H1 (cell line): ENCODE results near the gene CSGALNACT2. TPM values are rescaled to one million over a fixed set of nuclear protein-coding genes. Genes with fewer than 3 reads are reported as not detected.

Experiments used
- CTCF ChIA-PET: fragments of 300-600 bp; sonication (Branson Sonifier 250); formaldehyde crosslinking; loops from one replicate; lab custom pipeline; 2021; ENCODE audit not compliant: partially characterized antibody; lab: Charles Lee
- POLR2A ChIA-PET: fragments of 300-600 bp; sonication (Branson Sonifier 250); formaldehyde crosslinking; loops from one replicate; lab custom pipeline; 2021; ENCODE audit warnings: inconsistent platforms; ENCODE audit not compliant: partially characterized antibody; lab: Charles Lee
- DNase-seq, 2 experiments: peaks; one replicate each; pipeline versions ENCODE4 v3.0.0 to v3.0.0-alpha.2; 2010 to 2022; ENCODE audit warnings: low spot score in 2 of 2, low read depth in 1 of 2, mixed read lengths in 1 of 2
- FAIRE-seq: peaks from 2 replicates; lab custom pipeline; 2011; peaks lifted over from hg19 to GRCh38; lab: Jason Lieb, UNC
- H2AFZ ChIP-seq: 2 replicates; pipeline ENCODE4 v1.8.1; 2012; ENCODE audit warnings: low read length, inconsistent platforms
- H2AK5ac ChIP-seq: 2 replicates; pipeline ENCODE4 v1.6.1; 2013; ENCODE audit warnings: low read depth, low read length
- H2BK120ac ChIP-seq: replicated peaks from 2 replicates; pipeline ENCODE3; 2013; ENCODE audit warnings: low read depth, low read length, inconsistent platforms
- H2BK12ac ChIP-seq: 2 replicates; pipeline ENCODE4 v1.6.1; 2013; ENCODE audit warnings: low read depth, low read length
- H2BK15ac ChIP-seq: 2 replicates; pipeline ENCODE4 v1.6.1; 2013; ENCODE audit warnings: low read length
- H2BK20ac ChIP-seq: 2 replicates; pipeline ENCODE4 v1.6.1; 2013; ENCODE audit warnings: low read length
- H2BK5ac ChIP-seq: 2 replicates; pipeline ENCODE4 v1.6.1; 2013; ENCODE audit warnings: low read depth, low read length
- H3K14ac ChIP-seq: 2 replicates; pipeline ENCODE4 v1.6.1; 2013; ENCODE audit warnings: inconsistent platforms; ENCODE audit not compliant: insufficient read length
- H3K18ac ChIP-seq: 2 replicates; pipeline ENCODE4 v1.6.1; 2013; ENCODE audit warnings: low read length; ENCODE audit errors: extremely low read depth
- H3K23ac ChIP-seq: 2 replicates; pipeline ENCODE4 v1.6.1; 2013; ENCODE audit warnings: inconsistent platforms; ENCODE audit not compliant: insufficient read length
- H3K23me2 ChIP-seq: 2 replicates; pipeline ENCODE4 v1.6.1; 2013; ENCODE audit warnings: low read depth, low read length
- H3K27ac ChIP-seq: 2 replicates; pipeline ENCODE4 v1.6.1; 2011; ENCODE audit warnings: low read depth, low read length, inconsistent platforms
- H3K27me3 ChIP-seq, 4 experiments: replicated peaks in 1 of 4; 1 replicate in 1 of 4; 2 replicates in 3 of 4; pipeline versions ENCODE4 v1.6.1 to v1.8.1; 2011 to 2013; ENCODE audit warnings: low read length in 3 of 4, mild to moderate bottlenecking in 3 of 4, inconsistent platforms in 2 of 4, mixed read lengths in 2 of 4, moderate library complexity in 1 of 4; ENCODE audit not compliant: control insufficient read depth in 3 of 4, insufficient read depth in 3 of 4; ENCODE audit errors: extremely low read depth in 1 of 4
- H3K36me3 ChIP-seq, 4 experiments: 2 replicates each; pipeline versions ENCODE4 v1.6.1 to v1.8.1; 2011 to 2013; ENCODE audit warnings: mild to moderate bottlenecking in 4 of 4, low read length in 3 of 4, moderate library complexity in 2 of 4, control low read depth in 1 of 4, inconsistent platforms in 1 of 4; ENCODE audit not compliant: insufficient read depth in 4 of 4, control insufficient read depth in 2 of 4
- H3K4ac ChIP-seq: replicated peaks from 2 replicates; pipeline ENCODE3; 2013; ENCODE audit warnings: low read length, low read depth, mixed read lengths, inconsistent platforms; ENCODE audit not compliant: insufficient read length
- H3K4me1 ChIP-seq, 4 experiments: replicated peaks in 1 of 4; 1 replicate in 1 of 4; 2 replicates in 3 of 4; pipeline versions ENCODE4 v1.6.1 to v1.8.1; 2011 to 2013; ENCODE audit warnings: low read length in 3 of 4, inconsistent platforms in 2 of 4, mixed read lengths in 1 of 4; ENCODE audit not compliant: insufficient read depth in 4 of 4, control insufficient read depth in 3 of 4
- H3K4me2 ChIP-seq, 2 experiments: 2 replicates each; pipeline versions ENCODE4 v1.6.1 to v1.8.1; 2011 to 2013; ENCODE audit warnings: low read depth in 2 of 2, low read length in 2 of 2, control low read depth in 1 of 2, inconsistent platforms in 1 of 2, mild to moderate bottlenecking in 1 of 2; ENCODE audit not compliant: insufficient read depth in 1 of 2
- H3K4me3 ChIP-seq, 4 experiments: fragments of 200-600, 300-600 bp in 1 of 4; sonication (generic), shearing (Covaris generic), sonication (Bioruptor Twin) in 1 of 4; 2 replicates each; pipeline versions ENCODE4 v1.5.1 to v1.8.1; 2011 to 2016; ENCODE audit warnings: low read length in 4 of 4, low read depth in 3 of 4, control low read depth in 2 of 4, inconsistent platforms in 2 of 4, mild to moderate bottlenecking in 2 of 4, mixed read lengths in 1 of 4, moderate library complexity in 1 of 4; ENCODE audit not compliant: insufficient read depth in 2 of 4; ENCODE audit errors: extremely low read depth in 1 of 4
- H3K56ac ChIP-seq: replicated peaks from 2 replicates; pipeline ENCODE3; 2013; ENCODE audit warnings: low read depth, mild to moderate bottlenecking, mixed read lengths, low read length, inconsistent platforms; ENCODE audit not compliant: insufficient read length
- H3K79me1 ChIP-seq: 2 replicates; pipeline ENCODE4 v1.6.1; 2013; ENCODE audit warnings: low read depth, low read length, control low read depth
- H3K79me2 ChIP-seq, 2 experiments: 2 replicates each; pipeline versions ENCODE4 v1.6.1 to v1.8.1; 2012 to 2013; ENCODE audit warnings: low read length in 2 of 2, mild to moderate bottlenecking in 2 of 2, inconsistent platforms in 1 of 2; ENCODE audit not compliant: insufficient read depth in 2 of 2, control insufficient read depth in 1 of 2
- H3K9ac ChIP-seq, 4 experiments: replicated peaks in 1 of 4; 1 replicate in 1 of 4; 2 replicates in 3 of 4; pipeline versions ENCODE4 v1.6.1 to v1.8.1; 2011 to 2013; ENCODE audit warnings: low read depth in 3 of 4, low read length in 3 of 4, control low read depth in 2 of 4, mild to moderate bottlenecking in 2 of 4, moderate library complexity in 2 of 4, inconsistent platforms in 1 of 4; ENCODE audit errors: extremely low read depth in 1 of 4
- H3K9me3 ChIP-seq, 2 experiments: 2 replicates each; pipeline versions ENCODE4 v1.6.1 to v1.8.1; 2012 to 2013; ENCODE audit warnings: mild to moderate bottlenecking in 2 of 2, moderate library complexity in 2 of 2, control low read depth in 1 of 2, inconsistent platforms in 1 of 2, low read depth in 1 of 2, low read length in 1 of 2, mixed read lengths in 1 of 2; ENCODE audit not compliant: insufficient read depth in 2 of 2
- H4K20me1 ChIP-seq, 2 experiments: replicated peaks in 1 of 2; 2 replicates each; pipeline versions ENCODE3 to v1.8.1; 2011 to 2013; ENCODE audit warnings: inconsistent platforms in 2 of 2, low read length in 2 of 2, mild to moderate bottlenecking in 1 of 2; ENCODE audit not compliant: insufficient read depth in 2 of 2, control insufficient read depth in 1 of 2
- H4K5ac ChIP-seq: 2 replicates; pipeline ENCODE4 v1.6.1; 2013; ENCODE audit warnings: low read length, low read depth, mixed read lengths, inconsistent platforms; ENCODE audit not compliant: insufficient read length
- H4K8ac ChIP-seq: 2 replicates; pipeline ENCODE4 v1.8.0; 2013; ENCODE audit warnings: mild to moderate bottlenecking, moderate library complexity, low read length, inconsistent platforms; ENCODE audit not compliant: insufficient read depth; ENCODE audit errors: extremely low read depth
- H4K91ac ChIP-seq: replicated peaks from 2 replicates; pipeline ENCODE3; 2013; ENCODE audit warnings: low read length, mixed read lengths, inconsistent platforms; ENCODE audit not compliant: insufficient read length
- FOSL1 ChIP-seq: IDR thresholded peaks from 2 replicates; pipeline ENCODE4 v1.6.1; 2011; ENCODE audit warnings: mild to moderate bottlenecking, low read depth, low read length, moderate library complexity; ENCODE audit not compliant: insufficient read depth
- RAD21 ChIP-seq, 2 experiments: IDR thresholded peaks in 1 of 2; conservative IDR thresholded peaks in 1 of 2; 2 replicates each; pipeline ENCODE4 v1.6.1; 2011; ENCODE audit warnings: low read depth in 2 of 2, low read length in 2 of 2, improper control_type of control experiment in 1 of 2, inconsistent platforms in 1 of 2, mild to moderate bottlenecking in 1 of 2, moderate library complexity in 1 of 2
- RXRA ChIP-seq: IDR thresholded peaks from 2 replicates; pipeline ENCODE4 v1.6.1; 2011; ENCODE audit warnings: low read depth, mild to moderate bottlenecking, low read length, moderate library complexity; ENCODE audit not compliant: insufficient read depth
- WGBS, 2 experiments: shearing (Covaris generic) in 1 of 2; methylation state at CpG; one replicate each; pipeline versions ENCODE4 v1.1.6 to v1.1.7; 2013 to 2015; ENCODE audit warnings: low lambda C conversion rate in 2 of 2, mixed read lengths in 2 of 2, inconsistent platforms in 1 of 2, low coverage in 1 of 2, missing lambda C conversion rate in 1 of 2; ENCODE audit not compliant: insufficient replicate concordance in 2 of 2, insufficient coverage in 1 of 2, insufficient read length in 1 of 2; ENCODE audit errors: extremely low coverage in 1 of 2, missing lambda C conversion rate in 1 of 2; 5-methylcytosine and 5-hydroxymethylcytosine counted together
- polyA plus RNA-seq, 7 experiments: library from polyadenylated mRNA; depleted of rRNA in 3 of 7; stranded (reverse) in 5 of 7; unstranded in 2 of 7; fragments of >200 nt in 5 of 7; fragments of 200-250 nt in 2 of 7; gene quantifications; 1 replicate in 5 of 7; 2 replicates in 1 of 7; 4 replicates in 1 of 7; pipeline versions ENCODE4 v1.2.1 to v1.2.3, GENCODE V29; 2011 to 2013; ENCODE audit warnings: missing spikeins in 2 of 7, mixed read lengths in 2 of 7
- total RNA-seq: library from RNA; stranded (reverse); fragmentation: NEBNext Ultra II Directional; extraction: Animal tissue kit (Norgen Biotek cat#: 25700); gene quantifications from 2 replicates; pipeline ENCODE4 v1.2.1, GENCODE V29; 2021

CSGALNACT2 gene
- total and polyA plus RNA-seq, 2 of the 8 experiments (the other 6 are each of a cell fraction or from before 2014, with no cell fraction given): 2.6 to 5.3 TPM

GRCh38 chr10:43222210-43222720 lies 84.0 kb downstream of the CSGALNACT2 start:
- Histone ChIP-seq H3K18ac (no peak overlapping the region), H2BK12ac (no peak overlapping the region), H2BK15ac (no peak overlapping the region), H2AK5ac (no peak overlapping the region), H3K56ac (no peak overlapping the region), H3K4me1 (peaks cover 0 to 6% (median 2%) of the 10 kb centered on the region in 4 experiments; a peak in 4 of 7 replicates), H3K36me3 (no peaks in the 10 kb centered on the region), H3K27ac (no peak overlapping the region), H3K23me2 (peaks cover 6% of the 10 kb centered on the region; the same call in 1 of the 2 replicates), H2BK5ac (no peak overlapping the region), H3K79me2 (no peaks in the 10 kb centered on the region), H3K14ac (no peak overlapping the region), H2BK120ac (no peak overlapping the region), H4K91ac (no peak overlapping the region), H4K20me1 (peaks cover 0 to 9% of the 10 kb centered on the region in 2 experiments), H3K23ac (no peak overlapping the region), H2BK20ac (no peak overlapping the region), H4K8ac (no peak overlapping the region), H3K4me3 (no peak overlapping the region), H3K4ac (no peak overlapping the region), H3K27me3 (peaks cover 0 to 2% (median 0%) of the 10 kb centered on the region in 4 experiments; a peak in 4 of 7 replicates), H2AFZ (no peak overlapping the region), H3K79me1 (no peaks in the 10 kb centered on the region; the same call in 1 of the 2 replicates), H4K5ac (no peak overlapping the region), H3K4me2 (no peak overlapping the region), H3K9me3 (no peaks in the 10 kb centered on the region), H3K9ac (no peak overlapping the region)
- POLR2A ChIA-PET: no interaction called here
- 89% methylated on average over 4 of the region's 4 CpGs; no CpG with 5 or more reads in 1 of the 2 experiments for WGBS, 2 experiments
- DNase-seq: no peak
- TF ChIP-seq RAD21 (IDR thresholded peaks at IDR 0.05 in 1 of 2, conservative IDR thresholded peaks at IDR 0.05 in 1 of 2; ENCODE audit: low read depth in 2 of 2, low read length in 2 of 2) (no peak), RXRA (no peak), FOSL1 (no peak)
- no peak for FAIRE-seq
- CTCF ChIA-PET: interaction anchor here (0.6 to 12.7 kb wide), 21 partner anchors 10 to 438 kb away, joined by 3 to 159 read pairs (median 6); no protein-coding TSS in a partner anchor
